Osteocyte (in vitro differentiated cells): ENCODE results near the gene TSPAN15. TPM values are rescaled to one million over a fixed set of nuclear protein-coding genes. Genes with fewer than 3 reads are reported as not detected.

Source experiments
- DNase-seq: peaks from one replicate; pipeline ENCODE4 v3.0.0; 2021; ENCODE audit warnings: mixed read lengths; ENCODE audit not compliant: unreplicated experiment; ENCODE audit errors: extremely low spot score
- H3K27ac Mint-ChIP-seq: one replicate; pipeline ENCODE4 v1.8.0; 2021; ENCODE audit warnings: mild to moderate bottlenecking, mixed read lengths; ENCODE audit not compliant: unreplicated experiment
- H3K27me3 Mint-ChIP-seq: one replicate; pipeline ENCODE4 v1.8.0; 2021; ENCODE audit warnings: mixed read lengths; ENCODE audit not compliant: unreplicated experiment
- H3K36me3 Mint-ChIP-seq: one replicate; pipeline ENCODE4 v1.8.0; 2021; ENCODE audit warnings: mixed read lengths; ENCODE audit not compliant: unreplicated experiment
- H3K4me1 Mint-ChIP-seq: one replicate; pipeline ENCODE4 v1.8.0; 2021; ENCODE audit warnings: mixed read lengths; ENCODE audit not compliant: unreplicated experiment
- H3K4me3 Mint-ChIP-seq: one replicate; pipeline ENCODE4 v1.8.0; 2021; ENCODE audit warnings: mild to moderate bottlenecking, moderate library complexity, mixed read lengths; ENCODE audit not compliant: unreplicated experiment
- H3K9me3 Mint-ChIP-seq: one replicate; pipeline ENCODE4 v1.8.0; 2021; ENCODE audit warnings: mixed read lengths; ENCODE audit not compliant: unreplicated experiment
- CTCF ChIP-seq: fragments of 200-600 bp; sonication (generic); IDR thresholded peaks from 2 replicates; pipeline ENCODE4 v1.5.0; 2021; ENCODE audit warnings: antibody characterized with exemption, mild to moderate bottlenecking, moderate library complexity
- total RNA-seq: library from RNA; stranded (reverse); gene quantifications from 2 replicates; pipeline ENCODE4 v1.2.1, GENCODE V29; 2021

TSPAN15 gene
- total RNA-seq, 1 donor from 2014 or later = 0.94 TPM

DNA sequence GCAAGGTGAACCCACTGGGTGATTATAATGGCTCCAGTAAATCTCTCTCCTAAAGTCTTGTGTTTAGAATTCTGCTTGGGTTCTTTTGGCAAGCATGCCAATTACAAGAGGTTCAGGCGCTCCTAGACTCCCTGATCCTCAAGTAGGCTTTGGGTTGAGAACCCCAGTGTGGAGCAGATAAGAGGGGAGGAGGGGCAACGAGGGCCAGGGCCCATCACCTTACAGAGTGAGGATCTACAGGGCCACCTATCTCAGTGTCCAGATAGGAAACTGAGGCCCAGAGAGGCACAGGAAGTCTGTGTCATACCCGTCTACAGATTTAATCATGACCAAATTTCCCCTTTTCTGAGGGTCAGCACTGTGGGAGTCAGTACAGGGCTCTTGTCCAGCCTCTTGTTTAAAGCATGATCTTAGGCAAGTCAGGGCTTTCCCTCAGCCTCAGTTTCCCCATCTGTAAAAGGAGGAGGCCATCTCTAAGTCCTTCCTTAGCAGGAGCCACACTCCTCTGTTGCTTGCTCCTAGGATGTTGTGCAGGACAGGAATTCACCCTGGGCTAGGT lies 39.0 kb upstream of the TSPAN15 start:
- H3K36me3 Mint-ChIP-seq = no peaks in the 10 kb centered on the region
- no peak for DNase-seq
- peaks cover 14% of the 10 kb centered on the region for H3K4me1 Mint-ChIP-seq
- no peak overlapping the region for H3K4me3 Mint-ChIP-seq
- no peaks in the 10 kb centered on the region for H3K27me3 Mint-ChIP-seq
- no peaks in the 10 kb centered on the region for H3K9me3 Mint-ChIP-seq
- TF ChIP-seq CTCF = no peak
- no peak overlapping the region for H3K27ac Mint-ChIP-seq

GRCh38 chr10:69413221-69413865 lies 37.9 kb upstream of the TSPAN15 start:
- H3K4me3 Mint-ChIP-seq = no peak overlapping the region
- H3K27ac Mint-ChIP-seq = peak overlapping the region; percentile 40
- peaks cover 12% of the 10 kb centered on the region for H3K4me1 Mint-ChIP-seq
- no peak for DNase-seq
- no peaks in the 10 kb centered on the region for H3K9me3 Mint-ChIP-seq
- no peaks in the 10 kb centered on the region for H3K36me3 Mint-ChIP-seq
- H3K27me3 Mint-ChIP-seq = no peaks in the 10 kb centered on the region
- peak; percentile 72 for TF ChIP-seq CTCF

DNA sequence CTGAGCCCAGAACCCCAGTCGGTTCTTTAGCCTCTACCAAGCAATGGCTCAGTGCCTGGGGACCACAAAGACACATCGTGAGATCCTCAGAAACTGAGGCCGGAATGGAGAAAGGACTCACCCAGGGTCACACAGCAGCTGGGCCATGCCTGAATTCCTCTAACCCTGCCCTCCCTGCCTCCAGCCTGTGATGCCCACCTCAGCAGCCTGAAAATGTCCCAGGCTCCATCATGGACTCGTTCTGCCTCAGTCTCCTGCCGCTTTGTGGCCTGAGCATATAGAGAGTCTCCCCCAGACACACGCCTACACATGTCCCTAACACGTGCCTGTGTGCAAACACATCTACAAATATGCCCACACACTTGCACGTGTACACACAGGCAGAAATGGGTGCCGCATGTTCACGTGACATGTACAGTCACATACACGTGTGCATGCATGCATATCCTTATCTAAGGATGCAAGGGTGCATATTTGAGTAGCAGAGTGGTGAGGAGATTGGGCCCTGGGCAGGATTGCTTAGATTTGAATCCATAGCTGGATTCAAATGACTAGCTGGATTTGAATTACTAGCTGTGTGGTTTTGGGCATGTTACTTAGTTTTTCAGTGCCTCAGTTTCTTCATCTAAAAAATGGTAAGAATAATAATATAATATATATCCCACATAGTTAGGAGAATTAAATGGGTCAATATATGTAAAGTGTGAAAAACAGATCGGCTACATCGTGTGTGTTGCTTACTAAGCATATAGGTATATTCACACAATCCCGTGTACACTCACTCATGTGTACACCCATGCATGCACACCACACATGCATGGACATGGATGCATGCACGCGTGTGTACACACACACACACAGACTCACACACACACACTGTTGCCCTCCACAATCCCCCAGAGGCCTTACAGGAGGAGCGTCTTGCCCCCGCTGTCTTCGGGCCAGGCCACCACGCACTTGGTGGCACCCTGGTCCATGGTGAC lies 36.9 kb upstream of the TSPAN15 start:
- H3K9me3 Mint-ChIP-seq = no peaks in the 10 kb centered on the region
- H3K4me3 Mint-ChIP-seq = no peak overlapping the region
- no peaks in the 10 kb centered on the region for H3K27me3 Mint-ChIP-seq
- H3K4me1 Mint-ChIP-seq = peaks cover 10% of the 10 kb centered on the region
- no peaks in the 10 kb centered on the region for H3K36me3 Mint-ChIP-seq
- no peak for TF ChIP-seq CTCF
- DNase-seq = no peak
- no peak overlapping the region for H3K27ac Mint-ChIP-seq

GRCh38 chr10:69415049-69415448 lies 36.2 kb upstream of the TSPAN15 start:
- DNase-seq = no peak
- no peaks in the 10 kb centered on the region for H3K36me3 Mint-ChIP-seq
- H3K27ac Mint-ChIP-seq = no peak overlapping the region
- no peaks in the 10 kb centered on the region for H3K27me3 Mint-ChIP-seq
- H3K4me3 Mint-ChIP-seq = no peak overlapping the region
- peaks cover 9% of the 10 kb centered on the region for H3K4me1 Mint-ChIP-seq
- H3K9me3 Mint-ChIP-seq = no peaks in the 10 kb centered on the region
- TF ChIP-seq CTCF = no peak

- H3K36me3 Mint-ChIP-seq = no peaks in the 10 kb centered on the region
- no peak overlapping the region for H3K4me3 Mint-ChIP-seq
- no peak overlapping the region for H3K27ac Mint-ChIP-seq
Measured at GRCh38 chr10:69415951-69416350, 35.3 kb upstream of the TSPAN15 start.

More at GRCh38 chr10:69415951-69416350, 35.3 kb upstream of the TSPAN15 start:
- no peak for DNase-seq
- no peaks in the 10 kb centered on the region for H3K9me3 Mint-ChIP-seq
- H3K4me1 Mint-ChIP-seq = peaks cover 9% of the 10 kb centered on the region
- H3K27me3 Mint-ChIP-seq = no peaks in the 10 kb centered on the region
- TF ChIP-seq CTCF = no peak
